HUES64 (cell line): ENCODE measurements around the gene HJV.
A peak's percentile ranks its signal among the peaks of the same experiment; 100 is the strongest.
"Not testable (repeated sequence)": the region's sequence is repeated elsewhere in the genome, so short reads cannot be mapped to it uniquely, and the experiment has no call there.

Experiments used
- H3K27ac ChIP-seq: 2 replicates; pipeline ENCODE4 v1.7.0; 2013; ENCODE audit warnings: low read depth, low read length, inconsistent platforms
- H3K27me3 ChIP-seq: 2 replicates; pipeline ENCODE4 v1.6.1; 2013; ENCODE audit warnings: mild to moderate bottlenecking, low read length; ENCODE audit not compliant: insufficient read depth
- H3K36me3 ChIP-seq: 2 replicates; pipeline ENCODE4 v1.6.1; 2013; ENCODE audit warnings: mild to moderate bottlenecking, low read length; ENCODE audit not compliant: insufficient read depth
- H3K4me1 ChIP-seq: 2 replicates; pipeline ENCODE4 v1.6.1; 2013; ENCODE audit warnings: mild to moderate bottlenecking, low read length, moderate library complexity; ENCODE audit not compliant: insufficient read depth
- H3K4me3 ChIP-seq: 2 replicates; pipeline ENCODE4 v1.5.1; 2013; ENCODE audit warnings: mild to moderate bottlenecking, low read length, moderate library complexity
- H3K9ac ChIP-seq: 2 replicates; pipeline ENCODE4 v1.6.1; 2013; ENCODE audit warnings: mild to moderate bottlenecking, low read depth, low read length
- H3K9me3 ChIP-seq: 2 replicates; pipeline ENCODE4 v1.6.1; 2013; ENCODE audit warnings: low read depth, low read length; ENCODE audit not compliant: insufficient read depth
- WGBS: fragments of 150-250, 120-280 bp; methylation state at CpG from one replicate; pipeline ENCODE4 v1.1.7; 2013; ENCODE audit warnings: missing lambda C conversion rate; 5-methylcytosine and 5-hydroxymethylcytosine counted together

Gene HJV

DNA sequence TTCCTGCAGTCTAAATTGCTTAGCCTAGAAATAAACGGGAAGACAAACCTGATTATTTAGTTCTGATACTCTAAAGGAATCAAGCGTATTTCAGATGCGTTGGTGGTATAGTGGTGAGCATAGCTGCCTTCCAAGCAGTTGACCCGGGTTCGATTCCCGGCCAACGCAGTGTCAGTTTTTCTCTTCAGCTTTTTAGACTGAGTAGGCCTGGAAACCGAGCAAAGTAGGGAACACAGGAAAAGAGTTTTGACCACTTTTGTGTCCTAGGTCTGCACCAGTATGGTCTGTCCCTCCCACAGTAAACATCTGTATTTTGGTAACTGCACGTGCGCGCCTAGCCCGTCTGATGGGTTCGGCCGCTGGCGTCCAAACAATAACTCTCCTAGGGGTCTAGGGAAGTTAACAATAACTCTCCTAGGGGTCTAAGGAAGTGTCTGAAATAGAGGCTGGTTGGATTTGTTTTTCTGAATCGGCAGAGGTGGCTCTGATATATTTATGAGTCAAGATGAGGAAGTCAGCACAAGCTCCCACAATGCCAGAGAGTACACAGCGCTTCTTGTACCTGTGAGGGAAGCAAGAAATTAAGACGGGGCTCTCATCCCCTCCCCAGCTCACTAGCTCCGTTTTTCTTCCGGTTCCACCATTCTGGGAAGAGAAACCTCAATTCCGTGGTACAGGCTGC lies 15.6 kb upstream of the HJV start:
- Histone ChIP-seq H3K27me3 (no peaks in the 10 kb centered on the region), H3K36me3 (no peaks in the 10 kb centered on the region), H3K4me3 (peak overlapping the region; percentile 89), H3K9me3 (no peaks in the 10 kb centered on the region), H3K27ac (peak overlapping the region; percentile 34; the same call in 1 of the 2 replicates), H3K4me1 (peaks cover 5% of the 10 kb centered on the region; the same call in 1 of the 2 replicates), H3K9ac (peak overlapping the region; percentile 76)
- WGBS: under 1% methylated on average over 21 of the region's 21 CpGs

DNA sequence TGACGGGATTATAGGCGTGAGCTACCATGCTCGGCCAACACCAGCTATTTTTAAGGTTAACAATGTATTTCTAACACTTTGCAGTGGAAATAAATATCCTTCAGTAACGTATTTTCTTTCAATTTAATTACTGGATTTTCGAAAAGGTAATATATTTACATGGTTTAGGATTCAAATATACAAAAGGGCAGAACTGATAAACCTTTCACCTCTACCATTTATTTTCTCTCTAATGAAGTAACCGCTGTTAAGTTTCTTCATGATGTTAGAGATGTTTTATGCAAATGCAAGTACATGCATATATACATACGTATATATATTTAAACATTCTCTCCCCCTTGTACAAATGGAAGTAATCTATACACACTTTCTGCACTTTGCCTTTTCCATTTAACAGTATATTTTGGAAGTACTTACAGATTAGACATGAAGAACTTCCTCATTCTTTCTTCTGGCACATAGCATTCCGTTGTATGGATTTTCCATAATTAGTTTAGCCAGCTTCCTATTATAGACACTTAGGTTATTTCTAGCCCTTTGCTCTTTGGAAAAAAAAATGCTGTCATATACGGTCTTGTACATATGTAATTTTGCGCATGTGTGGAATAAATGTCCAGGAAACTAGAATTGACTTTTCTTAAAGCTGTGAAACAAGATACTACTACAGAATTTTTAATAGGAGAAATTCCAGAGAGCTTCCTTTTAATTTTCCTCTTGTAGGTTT lies 14.9 kb upstream of the HJV start:
- no peak overlapping the region for H3K9ac ChIP-seq
- peaks cover 5% of the 10 kb centered on the region; the same call in 1 of the 2 replicates for H3K4me1 ChIP-seq
- 25% methylated on average over 6 of the region's 10 CpGs for WGBS
- H3K36me3 ChIP-seq: no peaks in the 10 kb centered on the region
- H3K27ac ChIP-seq: no peak overlapping the region
- no peaks in the 10 kb centered on the region for H3K27me3 ChIP-seq
- peak overlapping the region; percentile 89 for H3K4me3 ChIP-seq
- H3K9me3 ChIP-seq: no peaks in the 10 kb centered on the region

- H3K4me1 ChIP-seq: peaks cover 5% of the 10 kb centered on the region; the same call in 1 of the 2 replicates
- no peak overlapping the region for H3K27ac ChIP-seq
- no peaks in the 10 kb centered on the region for H3K9me3 ChIP-seq
- H3K4me3 ChIP-seq: peak overlapping the region; percentile 89
- H3K9ac ChIP-seq: peak overlapping the region; percentile 11; the same call in 1 of the 2 replicates
- 29% methylated on average over 6 of the region's 6 CpGs for WGBS
- H3K36me3 ChIP-seq: no peaks in the 10 kb centered on the region
- H3K27me3 ChIP-seq: no peaks in the 10 kb centered on the region
Measured at GRCh38 chr1:146035048-146035423, 13.5 kb upstream of the HJV start.

GRCh38 chr1:146032631-146033219 lies 11.2 kb upstream of the HJV start:
- Histone ChIP-seq H3K9me3 (no peaks in the 10 kb centered on the region), H3K4me3 (no peak overlapping the region), H3K36me3 (no peaks in the 10 kb centered on the region), H3K9ac (no peak overlapping the region), H3K27me3 (no peaks in the 10 kb centered on the region), H3K4me1 (peaks cover 5% of the 10 kb centered on the region; the same call in 1 of the 2 replicates), H3K27ac (no peak overlapping the region)
- whole genome bisulfite sequencing: 79% methylated on average over 6 of the region's 6 CpGs

DNA sequence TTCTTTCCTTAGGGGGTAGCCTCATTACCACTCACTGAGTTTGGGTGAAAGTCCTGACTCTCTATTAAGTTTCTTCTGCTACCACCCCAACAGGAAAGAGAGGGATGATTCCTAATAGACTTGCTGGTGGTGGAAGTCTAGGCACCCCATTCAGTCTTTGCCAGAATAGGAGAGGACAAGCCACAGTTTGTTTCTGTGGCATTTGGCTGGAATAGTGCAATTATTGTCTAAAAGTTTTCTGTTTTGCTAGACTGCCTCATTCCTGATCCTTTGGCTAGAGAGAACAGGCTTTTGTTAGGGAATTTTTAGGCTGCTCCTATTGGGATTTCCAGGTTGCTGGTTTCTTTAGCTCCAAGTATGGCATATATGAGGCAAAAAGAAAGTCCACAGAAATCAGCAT lies 9.9 kb upstream of the HJV start:
- H3K36me3 ChIP-seq: no peaks in the 10 kb centered on the region
- no peak overlapping the region for H3K9ac ChIP-seq
- H3K4me3 ChIP-seq: no peak overlapping the region
- H3K9me3 ChIP-seq: no peaks in the 10 kb centered on the region
- no peak overlapping the region for H3K27ac ChIP-seq
- peaks cover 3% of the 10 kb centered on the region; the same call in 1 of the 2 replicates for H3K4me1 ChIP-seq
- no peaks in the 10 kb centered on the region for H3K27me3 ChIP-seq

DNA sequence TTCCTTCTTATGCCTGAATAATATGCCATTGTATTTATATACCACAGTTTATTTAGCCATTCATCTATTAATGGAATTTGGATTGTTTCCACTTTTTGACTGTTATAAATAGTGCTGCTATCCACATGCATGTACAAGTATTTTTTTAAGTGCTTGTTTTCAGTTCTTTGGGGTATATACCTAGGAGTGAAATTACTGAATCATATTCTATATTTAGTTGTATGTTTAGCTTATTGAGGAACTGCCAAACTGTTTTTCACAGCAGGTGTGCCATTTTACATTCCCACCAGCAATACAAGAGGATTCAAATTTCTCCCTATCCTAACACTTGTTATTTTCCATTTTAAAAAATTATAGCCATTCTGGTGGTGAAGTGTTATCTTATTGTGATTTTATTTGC lies 7.6 kb upstream of the HJV start:
- H3K9ac ChIP-seq: no peak overlapping the region
- no peaks in the 10 kb centered on the region for H3K4me1 ChIP-seq
- H3K27me3 ChIP-seq: no peaks in the 10 kb centered on the region
- H3K4me3 ChIP-seq: no peak overlapping the region
- H3K36me3 ChIP-seq: no peaks in the 10 kb centered on the region
- no peak overlapping the region for H3K27ac ChIP-seq
- H3K9me3 ChIP-seq: no peaks in the 10 kb centered on the region

- WGBS: 90% methylated on average over 1 of the region's 1 CpG
- not testable (repeated sequence) for H3K36me3 ChIP-seq
Measured at GRCh38 chr1:146026650-146027049, 5.1 kb upstream of the HJV start.

GRCh38 chr1:146025787-146026495 lies 4.4 kb upstream of the HJV start:
- WGBS: 92% methylated on average over 2 of the region's 2 CpGs
- H3K4me3 ChIP-seq, H3K27me3 ChIP-seq, H3K9me3 ChIP-seq, H3K9ac ChIP-seq, H3K27ac ChIP-seq, H3K4me1 ChIP-seq, H3K36me3 ChIP-seq: not testable (repeated sequence)

More at GRCh38 chr1:146026650-146027049, 5.1 kb upstream of the HJV start:
- H3K9ac ChIP-seq, H3K27me3 ChIP-seq, H3K9me3 ChIP-seq, H3K4me3 ChIP-seq, H3K27ac ChIP-seq, H3K4me1 ChIP-seq: not testable (repeated sequence)

- Histone ChIP-seq H3K27me3 (peaks cover 42% of the 10 kb centered on the region), H3K36me3 (no peaks in the 10 kb centered on the region), H3K4me3 (no peak overlapping the region), H3K27ac (no peak overlapping the region), H3K9me3 (no peaks in the 10 kb centered on the region), H3K9ac (no peak overlapping the region), H3K4me1 (peaks cover 3% of the 10 kb centered on the region; the same call in 1 of the 2 replicates)
- 92% methylated on average over 5 of the region's 7 CpGs for WGBS
Measured at GRCh38 chr1:146022403-146023127, 1.0 kb upstream of the HJV start.

- H3K27me3 ChIP-seq: peaks cover 53% of the 10 kb centered on the region
- H3K27ac ChIP-seq: no peak overlapping the region
- H3K4me1 ChIP-seq: peaks cover 3% of the 10 kb centered on the region; the same call in 1 of the 2 replicates
- H3K9me3 ChIP-seq: no peaks in the 10 kb centered on the region
- H3K36me3 ChIP-seq: no peaks in the 10 kb centered on the region
- no peak overlapping the region for H3K4me3 ChIP-seq
- no peak overlapping the region for H3K9ac ChIP-seq
- 73% methylated on average over 1 of the region's 1 CpG for WGBS
Measured at GRCh38 chr1:146021050-146021445, 487 bp downstream of the HJV start.
